HPDE6-E6E7 (cell line): Measurements from ENCODE around the gene ARHGAP12.
"Not testable (repeated sequence)": the region's sequence is repeated elsewhere in the genome, so short reads cannot be mapped to it uniquely, and the experiment has no call there.

Experiments used
- DNase-seq: peaks from one replicate; pipeline ENCODE4 v3.0.0; 2011; ENCODE audit warnings: missing footprints; ENCODE audit errors: extremely low spot score

Gene ARHGAP12

GRCh38 chr10:31768935-31769334 lies 159.7 kb downstream of the ARHGAP12 start:
- not testable (repeated sequence) for DNase-seq

- DNase-seq, result no peak
Measured at GRCh38 chr10:31768467-31768866, 160.2 kb downstream of the ARHGAP12 start.

- DNase-seq, result no peak
Measured at GRCh38 chr10:31765541-31765940, 163.1 kb downstream of the ARHGAP12 start.

GRCh38 chr10:31762316-31762715 lies 166.3 kb downstream of the ARHGAP12 start:
- DNase-seq, result no peak

DNA sequence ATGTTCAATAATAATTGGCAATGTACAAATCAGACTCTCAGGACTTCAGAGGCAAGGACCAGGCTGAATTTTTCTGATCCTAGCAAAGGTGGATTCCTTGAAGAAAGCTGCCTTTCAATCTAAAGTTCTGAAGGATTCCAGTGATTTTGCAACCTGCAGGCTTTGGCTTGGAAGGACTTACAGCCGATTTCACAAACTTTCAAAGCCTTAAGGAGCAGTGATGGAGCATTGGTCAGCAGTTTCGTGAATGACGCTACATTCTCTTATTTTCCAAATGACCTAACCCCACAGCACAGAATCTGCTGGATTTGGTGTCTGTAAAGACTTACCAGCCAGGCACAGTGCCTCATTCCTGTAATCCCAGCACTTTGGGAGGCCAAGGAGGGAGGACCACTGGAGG lies 167.5 kb downstream of the ARHGAP12 start:
- DNase-seq, result no peak

- DNase-seq, result no peak
Measured at GRCh38 chr10:31760674-31761081, 168.0 kb downstream of the ARHGAP12 start.

- DNase-seq, result peak; percentile 79
Measured at GRCh38 chr10:31759799-31760626, 168.6 kb downstream of the ARHGAP12 start.

DNA sequence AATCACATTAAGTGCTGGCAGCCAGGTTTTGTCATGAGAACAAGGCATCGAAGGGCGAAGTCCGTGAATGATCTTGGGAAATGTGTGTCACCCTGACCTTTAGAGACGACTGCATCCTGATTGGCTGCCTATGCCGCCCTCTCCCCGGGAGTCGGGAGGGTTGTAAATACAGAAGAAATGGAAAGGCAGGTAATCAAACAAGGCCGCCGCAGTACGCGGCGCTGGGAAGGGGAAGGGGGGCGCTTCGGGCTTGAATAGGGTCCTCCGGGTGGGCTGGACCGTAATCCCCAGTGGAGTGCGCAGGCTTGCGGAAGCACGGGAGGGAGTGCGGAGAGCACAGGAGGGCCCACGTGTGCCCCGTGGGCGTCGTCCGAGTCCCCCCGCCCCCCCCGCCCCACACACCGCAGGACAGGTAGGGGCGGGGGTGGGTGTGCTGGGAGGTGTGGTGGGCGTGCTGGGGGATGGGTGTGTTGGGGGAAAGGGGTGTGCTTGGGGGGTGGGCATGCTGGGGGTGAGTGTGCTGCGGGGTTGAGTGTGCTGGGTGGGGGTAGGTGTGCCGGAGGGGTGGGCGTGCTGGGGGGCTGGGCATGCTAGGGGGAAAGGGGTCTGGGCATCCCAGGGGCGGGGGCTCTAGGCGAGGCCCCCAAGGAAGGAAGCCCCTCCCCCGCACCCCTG lies 169.4 kb downstream of the ARHGAP12 start:
- DNase-seq, result no peak

DNA sequence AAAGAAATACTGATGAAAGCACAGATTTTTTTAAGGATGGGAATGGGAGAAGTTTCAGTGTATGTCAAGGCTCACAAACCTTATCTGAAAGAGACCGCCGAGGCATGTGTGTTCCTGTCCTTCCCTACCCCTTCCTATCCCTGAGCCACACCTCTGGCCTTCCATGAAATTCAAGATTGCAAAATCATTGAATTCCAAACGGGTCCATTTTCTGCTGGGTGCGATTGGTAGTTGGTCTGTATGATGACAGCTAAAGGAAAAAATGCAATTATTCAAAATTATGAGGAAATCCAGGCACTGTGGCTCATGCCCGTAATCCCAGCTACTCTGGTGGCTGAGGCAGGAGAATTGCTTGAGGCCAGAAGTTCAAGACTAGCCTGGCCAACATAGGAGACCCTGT lies 170.1 kb downstream of the ARHGAP12 start:
- DNase-seq, result no peak

DNA sequence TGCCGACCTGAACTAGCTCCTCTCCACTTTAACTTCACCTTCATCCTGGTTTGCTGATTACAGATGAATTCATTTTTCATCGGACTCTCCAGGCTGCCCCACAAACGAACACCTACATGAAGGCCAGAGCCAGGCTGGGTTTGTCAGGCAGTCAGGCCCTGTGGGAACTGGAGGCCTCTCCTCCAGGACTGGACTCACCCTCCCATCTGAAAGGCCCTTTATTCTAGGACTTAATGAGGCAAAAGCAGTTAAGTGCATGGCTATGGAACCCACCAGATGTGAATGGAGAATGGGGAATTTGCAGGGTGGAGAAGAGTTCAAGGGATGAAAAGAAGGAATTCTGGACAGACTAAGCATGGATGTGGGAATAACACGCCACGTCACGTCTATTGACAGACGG lies 170.8 kb downstream of the ARHGAP12 start:
- DNase-seq, result no peak

GRCh38 chr10:31757386-31757791 lies 171.2 kb downstream of the ARHGAP12 start:
- no peak for DNase-seq

GRCh38 chr10:31756729-31757110 lies 171.9 kb downstream of the ARHGAP12 start:
- no peak for DNase-seq

- DNase-seq, result no peak
Measured at GRCh38 chr10:31756101-31756728, 172.4 kb downstream of the ARHGAP12 start.
